Mesodermal cell (in vitro differentiated cells): Measurements from ENCODE around the gene DIP2C.

Experiments
- H3K27ac ChIP-seq: 2 replicates; pipeline ENCODE4 v1.7.0; 2013; ENCODE audit warnings: mild to moderate bottlenecking, low read depth, low read length, moderate library complexity; ENCODE audit not compliant: severe bottlenecking
- H3K36me3 ChIP-seq: 2 replicates; pipeline ENCODE4 v1.7.1; 2013; ENCODE audit warnings: mild to moderate bottlenecking, low read length, moderate library complexity; ENCODE audit not compliant: control insufficient read depth, insufficient read depth
- H3K4me1 ChIP-seq: one replicate; pipeline ENCODE4 v1.7.1; 2013; ENCODE audit warnings: mild to moderate bottlenecking, low read length; ENCODE audit not compliant: insufficient read depth, control insufficient read depth, poor library complexity, severe bottlenecking
- H3K4me3 ChIP-seq: 2 replicates; pipeline ENCODE4 v1.7.0; 2013; ENCODE audit warnings: low read length, control low read depth, mild to moderate bottlenecking; ENCODE audit not compliant: insufficient read depth, poor library complexity, severe bottlenecking; ENCODE audit errors: extremely low read depth
- H3K9me3 ChIP-seq: 2 replicates; pipeline ENCODE4 v1.7.1; 2013; ENCODE audit warnings: mild to moderate bottlenecking, low read length, moderate library complexity; ENCODE audit not compliant: control insufficient read depth
- WGBS, 2 experiments: methylation state at CpG; one replicate each; pipeline ENCODE4 v1.1.5; 2013; ENCODE audit warnings: missing lambda C conversion rate in 2 of 2; ENCODE audit not compliant: insufficient coverage in 2 of 2; 5-methylcytosine and 5-hydroxymethylcytosine counted together

Gene DIP2C

DNA sequence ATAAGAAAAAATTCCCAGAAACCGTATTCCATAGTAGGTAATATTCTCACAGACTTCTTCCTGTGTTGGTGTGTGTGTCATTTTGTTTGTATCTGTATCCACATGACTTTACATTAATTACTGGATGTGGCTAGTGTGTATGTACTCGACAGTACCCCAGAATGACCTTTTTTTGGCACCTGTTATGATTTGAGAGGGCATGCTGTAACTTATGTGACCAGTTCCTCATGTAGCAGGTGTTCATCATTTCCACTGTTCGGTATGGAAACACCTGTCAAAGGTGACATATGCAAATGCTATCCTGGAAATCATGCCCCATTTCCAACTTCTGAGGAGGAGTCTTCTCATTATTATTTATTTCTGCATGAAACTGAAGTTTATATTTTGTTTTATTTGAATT is 464.9 kb downstream of the DIP2C start:
- WGBS, 2 experiments: 100% methylated on average over 1 of the region's 3 CpGs
- Histone ChIP-seq H3K27ac (no peak overlapping the region), H3K9me3 (no peaks in the 10 kb centered on the region), H3K36me3 (no peaks in the 10 kb centered on the region), H3K4me3 (no peak overlapping the region), H3K4me1 (no peaks in the 10 kb centered on the region)
